Brain microvascular endothelial cell (primary cell): Measurements from ENCODE around the gene ELP4.
"Not testable (repeated sequence)": the region's sequence is repeated elsewhere in the genome, so short reads cannot be mapped to it uniquely, and the experiment has no call there.

Experiments used
- DNase-seq: peaks from one replicate; pipeline ENCODE4 v3.0.0-alpha.2; 2020
- H3K27ac ChIP-seq: fragments of 250-450 bp; sonication (Bioruptor Pico); 2 replicates; pipeline ENCODE4 v1.5.1; 2020; ENCODE audit warnings: mild to moderate bottlenecking, moderate library complexity
- H3K27me3 ChIP-seq: fragments of 250-450 bp; sonication (Bioruptor Pico); replicated peaks from 2 replicates; pipeline ENCODE4 v1.5.1; 2020; ENCODE audit warnings: mild to moderate bottlenecking
- H3K36me3 ChIP-seq: fragments of 250-450 bp; sonication (Bioruptor Pico); replicated peaks from 2 replicates; pipeline ENCODE4 v1.5.1; 2020; ENCODE audit warnings: mild to moderate bottlenecking
- H3K4me3 ChIP-seq: 2 replicates; pipeline ENCODE4 v1.5.1; 2011; ENCODE audit warnings: low read depth, mild to moderate bottlenecking, control low read depth, low read length, moderate library complexity
- CTCF ChIP-seq: IDR thresholded peaks from 2 replicates; pipeline ENCODE4 v1.5.1; 2011; ENCODE audit warnings: low read depth, mild to moderate bottlenecking, moderate library complexity, low read length, control low read depth, inconsistent platforms; ENCODE audit errors: missing control alignments
- in situ Hi-C: cut with HindIII; loops from 2 replicates; pipeline ENCODE4 v1.10.0; 2017; ENCODE audit warnings: low sequenced_read_pairs, low pct_ligation_motif_present

The ELP4 gene

GRCh38 chr11:31479066-31479465 is 30.5 kb upstream of the ELP4 start:
- H3K36me3 ChIP-seq, result no peaks in the 10 kb centered on the region
- no peak for TF ChIP-seq CTCF
- H3K27me3 ChIP-seq, result no peaks in the 10 kb centered on the region
- in situ Hi-C loops, result no loop called here
- H3K4me3 ChIP-seq, result no peak overlapping the region
- H3K27ac ChIP-seq, result no peak overlapping the region
- DNase-seq, result no peak

- DNase-seq, result no peak
- in situ Hi-C loops, result no loop called here
- Histone ChIP-seq H3K36me3 (no peaks in the 10 kb centered on the region), H3K4me3 (no peak overlapping the region), H3K27ac (no peak overlapping the region), H3K27me3 (no peaks in the 10 kb centered on the region)
- TF ChIP-seq CTCF, result no peak
Measured at GRCh38 chr11:31480930-31481329, 28.6 kb upstream of the ELP4 start.

DNA sequence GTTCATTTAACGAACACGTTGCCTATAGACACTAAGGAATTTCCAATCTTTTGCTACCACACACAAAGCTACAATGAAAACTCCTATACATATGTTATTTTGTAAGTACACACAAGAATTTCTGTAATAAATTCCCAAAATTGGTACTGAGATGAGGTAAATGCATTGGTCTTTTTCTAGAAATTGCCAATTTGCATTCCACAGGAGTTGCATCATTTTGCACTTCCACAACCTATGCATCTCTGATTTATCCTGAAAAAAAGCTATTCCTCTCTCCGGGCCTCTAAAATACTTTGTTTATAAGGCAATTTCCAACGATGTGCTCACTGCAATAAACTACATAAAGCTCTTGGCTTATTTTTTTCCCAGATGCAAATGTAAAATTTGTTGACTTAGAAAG is 25.1 kb upstream of the ELP4 start:
- TF ChIP-seq CTCF, result no peak

DNA sequence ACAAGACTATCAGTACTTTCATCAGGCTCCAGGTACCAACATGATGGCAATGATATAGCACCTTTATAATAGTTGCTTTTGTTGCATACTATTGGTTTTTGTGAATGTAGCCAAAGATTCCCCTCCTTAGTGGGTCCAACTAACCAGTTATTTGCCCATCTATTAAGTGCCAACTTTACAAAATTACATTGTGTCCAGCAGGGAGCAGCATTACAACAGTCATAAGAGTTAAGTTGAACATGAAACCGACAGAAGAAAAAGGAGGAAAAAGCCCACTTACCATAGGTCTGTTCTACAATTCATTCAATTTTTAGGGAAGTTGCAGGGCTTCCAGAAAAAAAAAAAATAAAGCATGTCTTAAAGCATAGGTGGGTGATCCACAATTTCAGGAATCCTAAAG is 21.7 kb upstream of the ELP4 start:
- no peak overlapping the region for H3K27ac ChIP-seq
- TF ChIP-seq CTCF, result peak; percentile 33
- no peak overlapping the region for H3K4me3 ChIP-seq
- in situ Hi-C loops, result no loop called here
- peak; percentile 51 for DNase-seq
- no peaks in the 10 kb centered on the region for H3K27me3 ChIP-seq
- H3K36me3 ChIP-seq, result no peaks in the 10 kb centered on the region

More for the DNA sequence above, 25.1 kb upstream of the ELP4 start:
- no peak for DNase-seq
- Histone ChIP-seq H3K27me3 (no peaks in the 10 kb centered on the region), H3K36me3 (no peaks in the 10 kb centered on the region), H3K27ac (no peak overlapping the region), H3K4me3 (no peak overlapping the region)
- in situ Hi-C loops, result no loop called here

- in situ Hi-C loops, result no loop called here
- TF ChIP-seq CTCF, result no peak
- peak; percentile 31 for DNase-seq
- no peaks in the 10 kb centered on the region for H3K36me3 ChIP-seq
- H3K27ac ChIP-seq, result no peak overlapping the region
- H3K27me3 ChIP-seq, result no peaks in the 10 kb centered on the region
- H3K4me3 ChIP-seq, result no peak overlapping the region
Measured at GRCh38 chr11:31492320-31492913, 17.1 kb upstream of the ELP4 start.

- no peaks in the 10 kb centered on the region for H3K36me3 ChIP-seq
- no peak overlapping the region for H3K27ac ChIP-seq
- no peak overlapping the region for H3K4me3 ChIP-seq
- TF ChIP-seq CTCF, result no peak
- H3K27me3 ChIP-seq, result no peaks in the 10 kb centered on the region
- no peak for DNase-seq
- in situ Hi-C loops, result no loop called here
Measured at GRCh38 chr11:31493235-31493634, 16.3 kb upstream of the ELP4 start.

DNA sequence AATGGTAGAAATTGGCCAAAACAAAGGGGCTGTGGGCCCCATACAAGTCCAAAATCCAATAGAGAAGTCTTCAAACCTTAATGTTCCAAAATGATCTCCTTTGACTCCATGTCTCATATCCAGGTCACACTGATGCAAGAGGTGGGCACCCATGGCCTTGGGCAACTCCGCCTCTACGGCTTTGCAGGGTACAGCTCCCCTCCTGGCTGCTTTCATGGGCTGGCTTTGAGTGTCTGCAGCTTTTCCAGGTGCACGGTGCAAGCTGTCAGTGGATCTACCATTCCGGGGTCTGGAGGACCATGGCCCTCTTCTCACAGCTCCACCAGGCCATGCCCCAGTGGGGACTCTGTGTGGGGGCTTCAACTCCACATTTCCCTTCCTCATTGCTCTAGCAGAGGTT is 15.8 kb upstream of the ELP4 start:
- H3K27ac ChIP-seq, DNase-seq, H3K36me3 ChIP-seq, H3K4me3 ChIP-seq, in situ Hi-C loops, H3K27me3 ChIP-seq: not testable (repeated sequence)
